GM12878 (cell line): ENCODE data around the gene TDRD10. TPM values are rescaled to one million over a fixed set of nuclear protein-coding genes. Genes with fewer than 3 reads are reported as not detected.

Source experiments
- ATAC-seq: fragments of 200-7000 bp; cut with Tn5 transposase; 3 replicates; pipeline ENCODE4 v1.9.1; 2020; ENCODE audit warnings: mild to moderate bottlenecking, moderate library complexity
- BruUV-seq: library from RNA; stranded (reverse); fragments of 400-500 nt; replicated peaks from 2 replicates; lab custom pipeline; 2021; lab: Mats Ljungman, UMichigan
- CTCF ChIA-PET: fragments of 300-600 bp; sonication (Branson Sonifier 250); formaldehyde crosslinking; extraction: SDS; loops from one replicate; lab custom pipeline; 2021; ENCODE audit warnings: inconsistent platforms; lab: Yijun Ruan, JAX
- POLR2A ChIA-PET: fragments of 350-600 bp; formaldehyde crosslinking; extraction: SDS; loops from one replicate; lab custom pipeline; 2021; ENCODE audit warnings: inconsistent platforms; lab: Charles Lee
- RAD21 ChIA-PET: fragments of 300-600 bp; sonication (Branson Sonifier 250); formaldehyde crosslinking; loops from one replicate; lab custom pipeline; 2023; ENCODE audit warnings: antibody characterized with exemption; ENCODE audit not compliant: unreplicated experiment; lab: Charles Lee
- SMC1A ChIA-PET: fragments of 300-600 bp; sonication (Branson Sonifier 250); formaldehyde crosslinking; loops from one replicate; lab custom pipeline; 2023; ENCODE audit not compliant: unreplicated experiment, uncharacterized antibody; lab: Charles Lee
- DNase-seq: peaks from one replicate; pipeline ENCODE4 v3.0.0-alpha.2; 2011; ENCODE audit warnings: low read depth, low spot score
- FAIRE-seq: peaks from 3 replicates; lab custom pipeline; 2011; peaks lifted over from hg19 to GRCh38; lab: Jason Lieb, UNC
- H2AFZ ChIP-seq: 2 replicates; pipeline ENCODE4 v1.6.0; 2011; ENCODE audit warnings: low read depth, low read length, control low read depth; ENCODE audit not compliant: control insufficient read depth
- H3K27ac ChIP-seq: 2 replicates; pipeline ENCODE4 v1.5.1; 2011; ENCODE audit warnings: control low read depth; ENCODE audit not compliant: control insufficient read depth, insufficient read depth
- H3K27me3 ChIP-seq, 2 experiments: replicated peaks in 1 of 2; 2 replicates each; pipeline versions ENCODE4 v1.6.0 to v1.6.1; 2011; ENCODE audit warnings: low read length in 1 of 2; ENCODE audit not compliant: control insufficient read depth in 2 of 2, insufficient read depth in 2 of 2
- H3K36me3 ChIP-seq, 2 experiments: 2 replicates each; pipeline ENCODE4 v1.5.1; 2011; ENCODE audit warnings: low read length in 1 of 2; ENCODE audit not compliant: control insufficient read depth in 2 of 2, insufficient read depth in 2 of 2
- H3K4me1 ChIP-seq: 2 replicates; pipeline ENCODE4 v1.6.1; 2011; ENCODE audit warnings: mild to moderate bottlenecking, low read length, moderate library complexity, mixed read lengths; ENCODE audit not compliant: control insufficient read depth, insufficient read depth
- H3K4me2 ChIP-seq: 2 replicates; pipeline ENCODE4 v1.6.0; 2011; ENCODE audit warnings: control low read depth; ENCODE audit not compliant: control insufficient read depth, insufficient read depth
- H3K4me3 ChIP-seq: fragments of 200-600 bp; sonication (generic); 2 replicates; pipeline ENCODE4 v1.5.1; 2016
- H3K79me2 ChIP-seq: 2 replicates; pipeline ENCODE4 v1.6.0; 2011; ENCODE audit warnings: low read length; ENCODE audit not compliant: control insufficient read depth, insufficient read depth
- H3K9ac ChIP-seq: 2 replicates; pipeline ENCODE4 v1.8.0; 2011; ENCODE audit warnings: low read length, control low read depth, mixed read lengths; ENCODE audit not compliant: control insufficient read depth, insufficient read depth
- H3K9me3 ChIP-seq: replicated peaks from 3 replicates; pipeline ENCODE4 v1.5.1; 2011; ENCODE audit warnings: mild to moderate bottlenecking, low read length; ENCODE audit not compliant: control insufficient read depth, insufficient read depth
- H4K20me1 ChIP-seq: 2 replicates; pipeline ENCODE4 v1.6.0; 2011; ENCODE audit not compliant: control insufficient read depth, insufficient read depth
- BACH1 ChIP-seq: fragments of 450-650 bp; IDR thresholded peaks from 2 replicates; pipeline ENCODE4 v1.6.1; 2017; ENCODE audit warnings: mild to moderate bottlenecking, borderline replicate concordance
- BRCA1 ChIP-seq: IDR thresholded peaks from 2 replicates; pipeline ENCODE4 v1.6.1; 2011; ENCODE audit warnings: low read depth, low read length, improper control_type of control experiment
- CEBPB ChIP-seq, 2 experiments: fragments of 150-350 bp in 1 of 2; IDR thresholded peaks; 2 replicates each; pipeline ENCODE4 v1.6.1; 2012 to 2014; ENCODE audit warnings: low read depth in 2 of 2, low read length in 2 of 2, borderline replicate concordance in 1 of 2, inconsistent platforms in 1 of 2
- ESRRA ChIP-seq: IDR thresholded peaks from 2 replicates; pipeline ENCODE4 v1.6.1; 2012; ENCODE audit warnings: mild to moderate bottlenecking, low read length, improper control_type of control experiment
- IKZF1 ChIP-seq: fragments of 450-650 bp; conservative IDR thresholded peaks from 2 replicates; pipeline ENCODE4 v1.6.1; 2017; ENCODE audit warnings: antibody characterized with exemption, mild to moderate bottlenecking
- IRF4 ChIP-seq: IDR thresholded peaks from 2 replicates; pipeline ENCODE4 v1.6.1; 2011; ENCODE audit warnings: low read depth, low read length
- IRF5 ChIP-seq: fragments of 450-650 bp; IDR thresholded peaks from 2 replicates; pipeline ENCODE4 v1.6.1; 2017; ENCODE audit warnings: borderline replicate concordance
- MYB ChIP-seq: fragments of 150-350 bp; IDR thresholded peaks from 2 replicates; pipeline ENCODE4 v1.6.1; 2014; ENCODE audit warnings: mild to moderate bottlenecking, low read depth, low read length, borderline replicate concordance
- NR2C2 ChIP-seq: IDR thresholded peaks from 2 replicates; pipeline ENCODE4 v1.6.1; 2011; ENCODE audit warnings: borderline replicate concordance, low read depth; ENCODE audit not compliant: control insufficient read depth, insufficient read length
- POLR2AphosphoS5 ChIP-seq: IDR thresholded peaks from 2 replicates; pipeline ENCODE4 v1.6.1; 2011; ENCODE audit warnings: mild to moderate bottlenecking, low read length, inconsistent platforms
- SIN3A ChIP-seq: IDR thresholded peaks from 2 replicates; pipeline ENCODE4 v1.6.1; 2012; ENCODE audit warnings: low read depth, low read length, improper control_type of control experiment
- SIX5 ChIP-seq: IDR thresholded peaks from 2 replicates; pipeline ENCODE4 v1.6.1; 2011; ENCODE audit warnings: mild to moderate bottlenecking, low read depth, low read length, moderate library complexity; ENCODE audit not compliant: severe bottlenecking
- SMAD1 ChIP-seq: fragments of 450-650 bp; IDR thresholded peaks from 2 replicates; pipeline ENCODE4 v1.6.1; 2018; ENCODE audit warnings: mild to moderate bottlenecking, low read depth; ENCODE audit not compliant: partially characterized antibody
- SPI1 ChIP-seq: IDR thresholded peaks from 2 replicates; pipeline ENCODE4 v1.6.1; 2011; ENCODE audit warnings: low read depth, mild to moderate bottlenecking, low read length, moderate library complexity, borderline replicate concordance; ENCODE audit not compliant: insufficient read depth
- TARDBP ChIP-seq: IDR thresholded peaks from 2 replicates; pipeline ENCODE4 v1.6.1; 2016; ENCODE audit warnings: borderline replicate concordance
- TBL1XR1 ChIP-seq: IDR thresholded peaks from 2 replicates; pipeline ENCODE4 v1.6.1; 2012; ENCODE audit warnings: low read depth, low read length, improper control_type of control experiment
- TCF7 ChIP-seq: IDR thresholded peaks from 2 replicates; pipeline ENCODE4 v1.6.1; 2014; ENCODE audit warnings: antibody characterized with exemption, borderline replicate concordance
- WGBS: methylation state at CpG from one replicate; pipeline ENCODE4 v1.1.6; 2016; ENCODE audit warnings: low lambda C conversion rate; ENCODE audit not compliant: insufficient replicate concordance, insufficient coverage; ENCODE audit errors: missing lambda C conversion rate; 5-methylcytosine and 5-hydroxymethylcytosine counted together
- in situ Hi-C: fragments of 300-500 bp; cut with MboI; formaldehyde crosslinking; loops from 9 replicates; pipeline ENCODE4 v1.14.3; 2018; ENCODE audit warnings: mixed read lengths
- intact Hi-C: fragments of 100-400 bp; cut with micrococcal nuclease; formaldehyde crosslinking; loops from one replicate; pipeline ENCODE4 v1.14.2; 2022; ENCODE audit not compliant: unreplicated experiment
- polyA plus RNA-seq, 11 experiments: library from polyadenylated mRNA; depleted of rRNA in 4 of 11; unstranded in 6 of 11; stranded (reverse) in 5 of 11; fragments of >200 nt; fragmentation: Nextera tagmentation in 4 of 11; fragmentation: Illumina TruSeq in 1 of 11; extraction: Ambion mirVana in 4 of 11; extraction: Trizol in 1 of 11; gene quantifications; 1 replicate in 1 of 11; 2 replicates in 10 of 11; pipeline versions ENCODE4 v1.2.1 to v1.2.3, GENCODE V29; 2011 to 2016; ENCODE audit warnings: inconsistent platforms in 2 of 11, missing spikeins in 2 of 11, low read depth in 1 of 11
- total RNA-seq, 4 experiments: library from RNA; depleted of rRNA in 3 of 4; stranded (reverse); fragments of >200 nt in 3 of 4; fragmentation: Illumina TruSeq in 1 of 4; extraction: Trizol in 1 of 4; gene quantifications; 2 replicates each; pipeline versions ENCODE4 v1.2.1 to v1.2.3, GENCODE V29; 2013 to 2021
- TF ChIP-seq, protein P1 (sequence below): fragments of 450-650 bp; conservative IDR thresholded peaks from 2 replicates; pipeline ENCODE4 v1.6.1; 2017; ENCODE audit warnings: mild to moderate bottlenecking, moderate library complexity
- TF ChIP-seq, protein P2 (sequence below): fragments of 450-650 bp; IDR thresholded peaks from 2 replicates; pipeline ENCODE4 v1.6.1; 2017; ENCODE audit warnings: mild to moderate bottlenecking, low read depth, inconsistent platforms; ENCODE audit not compliant: poor library complexity, severe bottlenecking

Gene TDRD10
- total and polyA plus RNA-seq, 10 of the 15 experiments (the other 5 are each of a cell fraction or from before 2014, with no cell fraction given) = not detected

- TF ChIP-seq IRF5 (no peak), IRF4 (no peak), CEBPB (IDR thresholded peaks at IDR 0.05; ENCODE audit: borderline replicate concordance in 1 of 2, low read depth in 2 of 2, low read length in 2 of 2) (no peak), SIX5 (no peak)
- TF ChIP-seq, protein P1, sequence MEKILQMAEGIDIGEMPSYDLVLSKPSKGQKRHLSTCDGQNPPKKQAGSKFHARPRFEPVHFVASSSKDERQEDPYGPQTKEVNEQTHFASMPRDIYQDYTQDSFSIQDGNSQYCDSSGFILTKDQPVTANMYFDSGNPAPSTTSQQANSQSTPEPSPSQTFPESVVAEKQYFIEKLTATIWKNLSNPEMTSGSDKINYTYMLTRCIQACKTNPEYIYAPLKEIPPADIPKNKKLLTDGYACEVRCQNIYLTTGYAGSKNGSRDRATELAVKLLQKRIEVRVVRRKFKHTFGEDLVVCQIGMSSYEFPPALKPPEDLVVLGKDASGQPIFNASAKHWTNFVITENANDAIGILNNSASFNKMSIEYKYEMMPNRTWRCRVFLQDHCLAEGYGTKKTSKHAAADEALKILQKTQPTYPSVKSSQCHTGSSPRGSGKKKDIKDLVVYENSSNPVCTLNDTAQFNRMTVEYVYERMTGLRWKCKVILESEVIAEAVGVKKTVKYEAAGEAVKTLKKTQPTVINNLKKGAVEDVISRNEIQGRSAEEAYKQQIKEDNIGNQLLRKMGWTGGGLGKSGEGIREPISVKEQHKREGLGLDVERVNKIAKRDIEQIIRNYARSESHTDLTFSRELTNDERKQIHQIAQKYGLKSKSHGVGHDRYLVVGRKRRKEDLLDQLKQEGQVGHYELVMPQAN = no peak
Observed at GRCh38 chr1:154471304-154471703, 30.7 kb upstream of the TDRD10 start (continued).

GRCh38 chr1:154474802-154475201 is 27.2 kb upstream of the TDRD10 start:
- H3K9ac ChIP-seq = no peak overlapping the region
- BruUV-seq = no TSS peak
- no peaks in the 10 kb centered on the region for H3K79me2 ChIP-seq
- H3K27ac ChIP-seq = no peak overlapping the region
- FAIRE-seq (no peak), ATAC-seq (no peak), DNase-seq (no peak)
- no peak overlapping the region for H3K4me3 ChIP-seq
- H3K4me2 ChIP-seq = no peak overlapping the region
- peaks cover 3% of the 10 kb centered on the region; the same call in 1 of the 2 replicates for H3K4me1 ChIP-seq
- H4K20me1 ChIP-seq = no peaks in the 10 kb centered on the region
- ChIA-PET RAD21 (interaction anchor here (1.2 kb wide), 1 partner anchor 126 kb away, joined by 3 read pairs; no protein-coding TSS in a partner anchor), CTCF (interaction anchor here (1.2 to 1.5 kb wide), 3 partner anchors 7 to 72 kb away, joined by 3 to 4 read pairs (median 3); no protein-coding TSS in a partner anchor), SMC1A (interaction anchor here (0.9 to 2.2 kb wide), 4 partner anchors 30 to 140 kb away, joined by 3 to 5 read pairs (median 4); no protein-coding TSS in a partner anchor), POLR2A (no interaction called here)
- in situ Hi-C loops (no loop called here), intact Hi-C loops (loop anchor here (5.0 kb wide), 1 partner anchor 402 kb away; no protein-coding TSS in a partner anchor)
- TF ChIP-seq MYB (no peak), BRCA1 (no peak), TBL1XR1 (no peak), SMAD1 (no peak), BACH1 (no peak), POLR2AphosphoS5 (no peak), SPI1 (no peak), IKZF1 (no peak), TARDBP (no peak), TCF7 (no peak), SIN3A (no peak), ESRRA (no peak), NR2C2 (no peak)
- TF ChIP-seq, protein P2, sequence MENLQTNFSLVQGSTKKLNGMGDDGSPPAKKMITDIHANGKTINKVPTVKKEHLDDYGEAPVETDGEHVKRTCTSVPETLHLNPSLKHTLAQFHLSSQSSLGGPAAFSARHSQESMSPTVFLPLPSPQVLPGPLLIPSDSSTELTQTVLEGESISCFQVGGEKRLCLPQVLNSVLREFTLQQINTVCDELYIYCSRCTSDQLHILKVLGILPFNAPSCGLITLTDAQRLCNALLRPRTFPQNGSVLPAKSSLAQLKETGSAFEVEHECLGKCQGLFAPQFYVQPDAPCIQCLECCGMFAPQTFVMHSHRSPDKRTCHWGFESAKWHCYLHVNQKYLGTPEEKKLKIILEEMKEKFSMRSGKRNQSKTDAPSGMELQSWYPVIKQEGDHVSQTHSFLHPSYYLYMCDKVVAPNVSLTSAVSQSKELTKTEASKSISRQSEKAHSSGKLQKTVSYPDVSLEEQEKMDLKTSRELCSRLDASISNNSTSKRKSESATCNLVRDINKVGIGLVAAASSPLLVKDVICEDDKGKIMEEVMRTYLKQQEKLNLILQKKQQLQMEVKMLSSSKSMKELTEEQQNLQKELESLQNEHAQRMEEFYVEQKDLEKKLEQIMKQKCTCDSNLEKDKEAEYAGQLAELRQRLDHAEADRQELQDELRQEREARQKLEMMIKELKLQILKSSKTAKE = no peak
- 0 out of 4 replicates have a peak, but pooled peaks cover 0 to 1% of the 10 kb centered on the region in 2 experiments for H3K27me3 ChIP-seq
- no peaks in the 10 kb centered on the region for H3K36me3 ChIP-seq
- WGBS = 31% methylated on average over 3 of the region's 3 CpGs
- no peak overlapping the region for H2AFZ ChIP-seq
- H3K9me3 ChIP-seq = no peaks in the 10 kb centered on the region
